Measurements from ENCODE around the gene OS9.
"Not testable (repeated sequence)": the region's sequence is repeated elsewhere in the genome, so short reads cannot be mapped to it uniquely, and the experiment has no call there.

OS9 gene

DNA sequence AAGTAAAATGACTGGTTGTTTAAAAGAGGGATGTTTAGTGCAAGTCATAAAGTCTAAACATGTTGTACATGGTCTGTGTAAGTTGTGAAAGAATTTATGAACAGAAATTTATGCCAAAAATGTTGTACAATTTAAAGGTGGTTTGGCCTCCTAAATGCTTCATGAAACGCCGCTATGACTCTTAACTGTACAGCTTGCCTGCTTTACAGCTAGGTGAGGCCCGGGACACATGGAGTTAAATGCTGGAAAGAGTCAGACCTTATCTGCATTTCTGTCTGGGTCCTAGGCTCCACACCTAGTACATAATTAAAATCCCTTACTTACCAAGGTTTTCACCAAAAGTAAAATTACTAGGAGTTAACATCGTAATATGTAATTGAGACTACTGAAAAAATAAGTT is 32.6 kb upstream of the OS9 start:
- TF ChIP-seq CTCF (conservative IDR thresholded peaks at IDR 0.05; ENCODE audit: low read depth, low read length): no peak
- no peak for DNase-seq (ENCODE audit: low read depth)
- no peak overlapping the region for H3K4me3 ChIP-seq (ENCODE audit: low read length)

GRCh38 chr12:57665066-57665820 is 28.7 kb upstream of the OS9 start:
- not testable (repeated sequence) for DNase-seq (ENCODE audit: low read depth); H3K4me3 ChIP-seq (ENCODE audit: low read length)

GRCh38 chr12:57666897-57667296 is 27.0 kb upstream of the OS9 start:
- H3K4me3 ChIP-seq (ENCODE audit: low read length): no peak overlapping the region
- DNase-seq (ENCODE audit: low read depth): no peak
- TF ChIP-seq CTCF (conservative IDR thresholded peaks at IDR 0.05; ENCODE audit: low read depth, low read length): no peak

DNA sequence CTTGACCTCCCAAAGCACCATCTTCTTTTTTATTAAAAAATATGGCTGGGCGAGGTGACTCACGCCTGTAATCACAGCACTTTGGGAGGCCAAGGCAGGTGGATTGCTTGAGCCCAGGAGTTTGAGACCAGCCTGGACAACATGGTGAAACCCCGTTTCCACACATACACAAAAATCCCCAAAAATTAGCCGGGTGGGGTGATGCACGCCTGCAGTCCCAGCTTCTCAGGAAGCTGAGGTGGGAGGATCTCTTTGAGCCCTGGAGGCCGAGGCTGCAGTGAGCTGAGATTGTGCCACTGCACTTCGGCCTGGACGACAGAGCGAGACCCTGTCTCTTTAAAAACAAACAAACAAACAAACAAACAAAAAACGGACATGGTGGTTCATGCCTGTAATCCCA is 24.2 kb upstream of the OS9 start:
- not testable (repeated sequence) for DNase-seq (ENCODE audit: low read depth); H3K4me3 ChIP-seq (ENCODE audit: low read length)

DNA sequence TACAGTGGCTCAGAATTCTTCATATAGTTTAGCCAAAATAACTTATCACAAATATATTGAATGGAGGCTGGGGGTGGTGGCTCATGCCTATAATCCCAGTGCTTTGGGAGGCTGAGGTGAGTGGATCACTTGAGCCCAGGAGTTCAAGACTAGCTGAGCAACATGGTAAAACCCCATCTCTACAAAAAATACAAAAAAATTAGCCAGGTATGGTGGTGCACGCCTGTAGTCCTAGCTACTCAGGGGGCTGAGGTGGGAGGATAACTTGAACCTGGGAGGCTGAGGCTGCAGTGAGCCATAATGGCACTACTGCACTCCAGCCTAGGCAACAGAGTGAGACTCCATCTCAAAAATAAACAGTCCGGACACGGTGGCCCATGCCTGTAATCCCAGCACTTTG is 22.1 kb upstream of the OS9 start:
- DNase-seq (ENCODE audit: low read depth): not testable (repeated sequence)

DNA sequence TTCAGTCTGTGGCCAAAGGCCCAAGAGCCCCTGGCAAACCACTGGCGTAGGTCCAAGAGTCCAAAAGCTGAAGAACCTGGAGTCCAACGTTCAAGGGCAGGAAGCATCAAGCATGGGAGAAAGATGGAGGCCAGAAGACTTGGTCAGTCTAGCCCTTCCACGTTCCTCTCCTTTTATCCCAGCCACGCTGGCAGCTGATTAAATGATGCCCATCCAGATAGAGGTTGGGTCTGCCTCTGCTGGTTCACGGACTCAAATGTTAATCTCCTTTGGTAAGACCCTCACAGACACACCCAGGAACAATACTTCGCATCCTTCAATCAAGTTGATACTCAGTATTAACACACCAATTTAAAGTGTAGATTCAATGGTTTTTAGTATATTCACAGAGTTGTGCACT is 21.1 kb upstream of the OS9 start:
- no peak overlapping the region for H3K4me3 ChIP-seq (ENCODE audit: low read length)
- DNase-seq (ENCODE audit: low read depth): no peak
- no peak for TF ChIP-seq CTCF (conservative IDR thresholded peaks at IDR 0.05; ENCODE audit: low read depth, low read length)

More for the DNA sequence above, 22.1 kb upstream of the OS9 start:
- H3K4me3 ChIP-seq (ENCODE audit: low read length): not testable (repeated sequence)

DNA sequence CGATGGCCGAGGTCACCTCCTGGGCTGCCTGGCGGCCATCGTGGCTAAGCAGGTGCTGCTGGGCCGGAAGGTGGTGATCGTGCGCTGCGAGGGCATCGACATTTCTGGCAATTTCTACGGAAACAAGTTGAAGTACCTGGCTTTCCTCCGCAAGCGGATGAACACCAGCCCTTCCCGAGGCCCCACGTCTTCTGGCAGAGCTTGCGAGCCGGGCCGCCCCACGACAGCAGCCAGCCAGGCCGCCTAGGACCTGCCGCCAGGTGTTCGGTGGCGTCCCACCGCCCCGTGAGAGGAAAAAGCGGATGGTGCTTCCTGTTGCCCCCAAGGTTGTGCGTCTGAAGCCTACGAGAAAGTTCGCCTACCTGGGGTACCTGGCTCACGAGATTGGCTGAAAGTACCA is 19.2 kb upstream of the OS9 start:
- TF ChIP-seq CTCF (conservative IDR thresholded peaks at IDR 0.05; ENCODE audit: low read depth, low read length): no peak
- H3K4me3 ChIP-seq (ENCODE audit: low read length): no peak overlapping the region
- DNase-seq (ENCODE audit: low read depth): no peak

DNA sequence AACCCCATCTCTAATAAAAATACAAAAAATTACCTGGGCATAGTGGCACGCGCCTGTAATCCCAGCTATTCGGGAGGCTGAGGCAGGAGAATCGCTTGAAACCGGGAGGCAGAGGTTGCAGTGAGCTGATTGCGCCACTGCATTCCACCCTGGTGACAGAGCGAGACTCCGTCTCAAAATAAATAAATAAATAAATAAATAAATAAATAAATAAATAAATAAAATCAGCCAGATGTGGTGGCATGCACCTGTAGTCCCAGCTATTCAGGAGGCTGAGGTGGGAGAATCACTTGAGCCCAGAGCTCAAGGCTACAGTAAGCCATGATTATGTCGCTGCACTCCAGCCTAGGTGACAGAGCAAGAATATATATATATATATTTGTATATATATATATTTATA is 16.0 kb upstream of the OS9 start:
- not testable (repeated sequence) for DNase-seq (ENCODE audit: low read depth); H3K4me3 ChIP-seq (ENCODE audit: low read length)

DNA sequence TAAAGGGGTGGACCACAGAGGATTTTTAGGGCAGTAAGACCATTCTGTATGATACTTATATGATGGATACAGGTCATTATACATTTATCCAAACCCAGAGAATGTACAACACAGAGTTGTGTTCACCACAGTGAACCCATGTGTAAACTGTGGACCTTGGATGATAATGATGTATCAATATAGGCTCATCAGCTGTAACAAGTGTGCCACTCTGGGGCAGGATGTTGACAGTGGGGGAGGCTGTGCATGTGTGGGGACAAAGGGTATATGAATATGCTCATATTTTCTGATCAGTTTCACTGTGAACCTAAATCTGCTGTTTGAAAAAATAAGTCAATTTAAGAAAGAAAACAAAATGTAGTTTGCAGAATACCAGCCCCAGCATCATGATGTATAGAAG is 14.2 kb upstream of the OS9 start:
- no peak for TF ChIP-seq CTCF (conservative IDR thresholded peaks at IDR 0.05; ENCODE audit: low read depth, low read length)
- no peak overlapping the region for H3K4me3 ChIP-seq (ENCODE audit: low read length)
- no peak for DNase-seq (ENCODE audit: low read depth)

Measured in retinal pigment epithelial cell (primary cell).